Activated gamma-delta T cell (primary cell): ENCODE data around the gene IQGAP2.

Experiments
- DNase-seq: peaks from one replicate; lab custom pipeline; 2025; lab: John Stamatoyannopoulos, UW

Gene IQGAP2

GRCh38 chr5:76689321-76690036, 286.4 kb downstream of the IQGAP2 start:
- DNase-seq = no peak

- no peak for DNase-seq
Observed at GRCh38 chr5:76690037-76690679, 287.1 kb downstream of the IQGAP2 start.

GRCh38 chr5:76690704-76691466, 287.8 kb downstream of the IQGAP2 start:
- DNase-seq = no peak

DNA sequence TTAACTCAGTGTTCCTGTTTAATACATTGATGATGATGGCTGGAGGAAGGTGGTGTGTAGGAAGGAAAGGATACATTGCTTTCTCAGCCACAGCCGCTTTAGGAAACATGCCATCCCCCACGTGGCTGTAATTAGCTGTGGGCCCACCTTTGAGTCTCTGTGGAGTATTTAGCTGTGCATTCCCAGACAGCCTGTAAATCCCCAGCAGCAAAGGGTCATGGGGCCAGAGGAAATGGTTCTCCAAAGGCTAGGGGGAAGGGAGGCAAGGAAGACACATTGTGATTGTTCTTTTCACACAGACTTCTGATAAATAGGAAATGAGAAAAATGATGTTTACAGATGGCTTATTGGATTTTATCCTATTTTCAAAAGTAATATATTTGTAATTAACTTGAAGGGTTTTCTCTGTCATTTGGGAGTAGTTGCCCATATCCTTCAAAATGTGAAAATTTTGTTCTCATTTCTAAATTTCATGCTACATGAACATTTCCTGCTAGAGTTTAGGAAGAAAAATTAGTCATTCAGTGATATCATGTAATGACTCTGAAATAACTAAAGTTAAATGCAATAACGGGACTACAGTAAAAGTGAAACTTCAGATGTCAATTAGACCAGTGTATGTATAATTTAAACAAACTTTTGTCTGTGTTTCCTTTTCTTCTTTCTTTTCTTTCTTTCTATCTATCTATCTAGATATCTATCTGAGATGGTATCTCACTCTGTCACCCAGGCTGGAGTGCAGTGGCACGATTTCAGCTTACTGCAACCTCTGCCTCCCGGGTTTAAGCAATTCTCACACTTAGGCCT, 288.6 kb downstream of the IQGAP2 start:
- DNase-seq = no peak

GRCh38 chr5:76692274-76692540, 289.1 kb downstream of the IQGAP2 start:
- DNase-seq = no peak

GRCh38 chr5:76692651-76693050, 289.6 kb downstream of the IQGAP2 start:
- DNase-seq = no peak

DNA sequence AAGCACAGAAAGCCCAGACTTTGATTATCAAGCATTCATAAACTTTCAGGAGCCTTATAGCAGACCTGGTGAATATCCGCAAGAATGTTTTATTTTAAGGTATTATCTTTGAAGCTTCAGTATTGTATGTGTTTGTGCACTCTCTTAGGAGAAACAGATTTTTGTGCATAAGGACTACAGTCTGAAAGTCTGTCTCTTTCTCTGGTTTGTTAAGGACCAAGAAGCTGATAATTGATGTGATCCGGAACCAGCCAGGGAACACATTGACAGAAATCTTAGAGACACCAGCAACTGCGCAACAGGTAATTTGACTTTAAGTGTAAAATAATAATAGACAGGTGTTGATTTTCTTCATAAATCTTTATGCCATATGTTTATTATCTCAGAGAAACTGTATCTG, 290.1 kb downstream of the IQGAP2 start:
- DNase-seq = no peak

GRCh38 chr5:76694317-76694716, 291.2 kb downstream of the IQGAP2 start:
- no peak for DNase-seq

GRCh38 chr5:76695346-76695745, 292.3 kb downstream of the IQGAP2 start:
- DNase-seq = no peak

GRCh38 chr5:76696251-76696650, 293.2 kb downstream of the IQGAP2 start:
- DNase-seq = no peak

GRCh38 chr5:76697670-76698069, 294.6 kb downstream of the IQGAP2 start:
- no peak for DNase-seq

- DNase-seq = no peak
Observed at GRCh38 chr5:76700571-76700970, 297.5 kb downstream of the IQGAP2 start.

- no peak for DNase-seq
Observed at GRCh38 chr5:76701298-76701697, 298.2 kb downstream of the IQGAP2 start.

GRCh38 chr5:76703707-76704106, 300.6 kb downstream of the IQGAP2 start:
- no peak for DNase-seq

DNA sequence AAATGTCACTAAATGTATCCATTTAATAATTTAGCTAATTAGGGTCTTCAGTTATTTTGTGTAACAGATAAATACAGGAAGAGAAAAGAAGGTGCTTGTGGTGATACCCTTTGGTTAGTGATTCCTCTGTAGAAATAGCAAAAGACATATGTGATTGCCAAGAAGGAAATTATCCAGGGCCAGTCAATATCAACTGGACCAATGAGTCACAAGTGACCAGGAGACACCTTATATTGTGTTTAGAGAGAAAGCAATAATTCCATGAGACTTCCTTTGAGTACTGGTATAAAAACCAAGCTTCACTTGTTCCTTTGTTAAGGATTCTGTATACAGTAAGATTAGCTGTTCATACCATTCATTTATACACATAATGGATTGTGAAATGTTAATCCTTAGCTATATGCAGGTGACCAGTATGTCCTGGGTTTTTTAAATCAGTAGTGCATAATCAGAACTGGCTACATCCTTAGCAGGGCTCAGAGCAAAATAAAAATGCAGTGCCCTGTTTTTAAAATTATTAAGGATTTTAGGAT, 301.1 kb downstream of the IQGAP2 start:
- no peak for DNase-seq

GRCh38 chr5:76705574-76705973, 302.5 kb downstream of the IQGAP2 start:
- DNase-seq = no peak

DNA sequence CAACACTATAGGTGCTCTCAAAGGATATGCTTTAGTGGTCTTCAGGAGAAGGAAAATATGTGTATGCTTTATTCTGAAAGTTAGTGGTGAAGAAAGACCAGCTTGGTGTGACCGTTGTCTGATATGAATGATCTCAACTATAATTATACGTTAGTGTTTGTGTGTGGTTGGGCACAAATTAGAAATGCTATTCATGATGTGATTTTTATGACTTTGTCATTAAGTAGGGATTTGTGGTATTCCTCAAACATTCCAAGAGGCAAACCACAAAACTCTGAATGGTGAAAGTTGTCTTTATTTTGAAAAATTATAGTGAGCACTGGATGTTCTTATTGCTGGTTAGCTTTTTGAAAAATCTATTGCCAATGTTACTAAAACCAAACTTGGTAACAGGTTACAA, 306.7 kb downstream of the IQGAP2 start:
- no peak for DNase-seq

DNA sequence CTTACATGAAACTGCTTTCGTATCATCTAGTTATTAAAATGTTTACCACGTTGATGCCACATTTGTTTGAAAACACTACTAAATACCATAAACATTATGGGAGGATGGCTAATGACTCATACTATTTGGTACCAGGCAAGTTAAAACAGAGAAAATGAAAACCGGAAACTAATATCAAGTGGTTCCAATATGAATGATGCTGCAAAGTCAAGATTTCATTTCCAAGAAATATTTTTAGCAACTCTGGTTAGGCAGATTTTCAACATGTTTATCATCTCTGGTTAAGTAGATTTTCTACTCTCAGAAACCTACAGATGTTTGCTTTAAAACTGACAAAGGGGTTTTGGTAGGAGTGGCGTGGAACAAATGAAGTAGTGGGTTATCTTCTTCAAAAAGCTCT, 307.9 kb downstream of the IQGAP2 start:
- no peak for DNase-seq

- DNase-seq = peak; percentile 8
Observed at GRCh38 chr5:76714751-76715485, 311.8 kb downstream of the IQGAP2 start.

- no peak for DNase-seq
Observed at GRCh38 chr5:76715486-76715735, 312.3 kb downstream of the IQGAP2 start.

GRCh38 chr5:76715736-76716455, 312.8 kb downstream of the IQGAP2 start, which contains the start of gene F2R:
F2R (plus strand) TSS chr5:76716126; CDS start chr5:76716308, 182 bp downstream.
- DNase-seq = peak; percentile 40
